HepG2 (cell line): ENCODE measurements around the gene VDAC1. TPM values are rescaled to one million over a fixed set of nuclear protein-coding genes. Genes with fewer than 3 reads are reported as not detected.

ENCODE experiments used
- BRCA1 ChIP-seq: sonication (generic); formaldehyde crosslinking; IDR thresholded peaks from 2 replicates; pipeline ENCODE4 v1.4.0; 2020; ENCODE audit warnings: missing genetic modification reagents
- CTCF ChIP-seq: sonication (generic); formaldehyde crosslinking; IDR thresholded peaks from 2 replicates; pipeline ENCODE4 v1.5.0; 2020; ENCODE audit warnings: mild to moderate bottlenecking, missing genetic modification reagents, moderate library complexity
- HOXA9 ChIP-seq: sonication (generic); formaldehyde crosslinking; IDR thresholded peaks from 2 replicates; pipeline ENCODE4 v1.8.1; 2022; ENCODE audit warnings: missing genetic modification reagents, mild to moderate bottlenecking, moderate library complexity, borderline replicate concordance
- KDM3A ChIP-seq: IDR thresholded peaks from 2 replicates; pipeline ENCODE4 v1.6.1; 2018; ENCODE audit warnings: low read depth, missing compliant biosample characterization
- MED13 ChIP-seq: sonication (generic); formaldehyde crosslinking; IDR thresholded peaks from 2 replicates; pipeline ENCODE4 v1.5.0; 2020; ENCODE audit warnings: missing genetic modification reagents
- PHF5A ChIP-seq: IDR thresholded peaks from one replicate; pipeline ENCODE4 v1.6.1; 2018; ENCODE audit warnings: low read depth, missing genetic modification reagents; ENCODE audit not compliant: unreplicated experiment
- SAFB2 ChIP-seq: sonication (generic); formaldehyde crosslinking; IDR thresholded peaks from 2 replicates; pipeline ENCODE4 v1.5.1; 2020; ENCODE audit warnings: missing genetic modification reagents, low read depth, mild to moderate bottlenecking, borderline replicate concordance
- ZMYM4 ChIP-seq: sonication (generic); formaldehyde crosslinking; IDR thresholded peaks from 2 replicates; pipeline ENCODE4 v1.8.1; 2023; ENCODE audit warnings: mild to moderate bottlenecking, missing genetic modification reagents
- ZNF264 ChIP-seq: sonication (generic); formaldehyde crosslinking; IDR thresholded peaks from 2 replicates; pipeline ENCODE4 v1.4.0; 2020; ENCODE audit warnings: missing genetic modification reagents
- ZNF326 ChIP-seq: sonication (generic); formaldehyde crosslinking; IDR thresholded peaks from 2 replicates; pipeline ENCODE4 v1.4.0; 2020; ENCODE audit warnings: missing genetic modification reagents, borderline replicate concordance
- ZNF331 ChIP-seq: sonication (generic); formaldehyde crosslinking; IDR thresholded peaks from 2 replicates; pipeline ENCODE4 v1.4.0; 2020; ENCODE audit warnings: missing genetic modification reagents
- ZNF550 ChIP-seq: sonication (generic); formaldehyde crosslinking; IDR thresholded peaks from 2 replicates; pipeline ENCODE4 v1.4.0; 2020; ENCODE audit warnings: mild to moderate bottlenecking, missing genetic modification reagents, borderline replicate concordance
- ZNF576 ChIP-seq: sonication (generic); formaldehyde crosslinking; IDR thresholded peaks from 2 replicates; pipeline ENCODE4 v1.4.0; 2020; ENCODE audit warnings: mild to moderate bottlenecking, missing genetic modification reagents
- ZNF710 ChIP-seq: sonication (generic); formaldehyde crosslinking; IDR thresholded peaks from 2 replicates; pipeline ENCODE4 v1.5.0; 2020; ENCODE audit warnings: mild to moderate bottlenecking, missing genetic modification reagents, borderline replicate concordance
- ZNF773 ChIP-seq: sonication (generic); formaldehyde crosslinking; IDR thresholded peaks from 2 replicates; pipeline ENCODE4 v1.4.0; 2020; ENCODE audit warnings: missing genetic modification reagents, borderline replicate concordance
- ZNF780A ChIP-seq: sonication (generic); formaldehyde crosslinking; IDR thresholded peaks from 2 replicates; pipeline ENCODE4 v1.8.0; 2022; ENCODE audit warnings: mild to moderate bottlenecking, missing genetic modification reagents, moderate library complexity
- polyA plus RNA-seq, 8 experiments: library from polyadenylated mRNA; depleted of rRNA in 3 of 8; stranded (reverse) in 7 of 8; unstranded in 1 of 8; fragments of >200 nt; fragmentation: Illumina TruSeq in 4 of 8; extraction: Trizol in 4 of 8; gene quantifications; 2 replicates each; pipeline versions ENCODE4 v1.2.1 to v1.2.3, GENCODE V29; 2011 to 2016; ENCODE audit warnings: low read depth in 4 of 8, missing spikeins in 1 of 8, mixed read lengths in 1 of 8; ENCODE audit not compliant: insufficient read depth in 1 of 8
- total RNA-seq, 5 experiments: library from RNA; depleted of rRNA; stranded (reverse); fragments of >200 nt; fragmentation: Illumina TruSeq; extraction: Trizol; gene quantifications; 2 replicates each; pipeline ENCODE4 v1.2.3, GENCODE V29; 2016; ENCODE audit warnings: low read depth in 1 of 5
- TF ChIP-seq, protein P1 (sequence below): sonication (generic); formaldehyde crosslinking; conservative IDR thresholded peaks from 2 replicates; pipeline ENCODE4 v1.4.0; 2020; ENCODE audit warnings: missing genetic modification reagents
- TF ChIP-seq, protein P2 (sequence below): sonication (generic); formaldehyde crosslinking; IDR thresholded peaks from 2 replicates; pipeline ENCODE4 v1.4.0; 2020; ENCODE audit warnings: missing genetic modification reagents
- TF ChIP-seq, protein P3 (sequence below): sonication (generic); formaldehyde crosslinking; IDR thresholded peaks from 2 replicates; pipeline ENCODE4 v1.4.0; 2020; ENCODE audit warnings: mild to moderate bottlenecking, low read depth, missing genetic modification reagents

The VDAC1 gene
- total and polyA plus RNA-seq, 2 of the 13 experiments (the other 11 are each of a cell fraction or from before 2014, with no cell fraction given) = 112 to 380 TPM

- TF ChIP-seq CTCF (CRISPR knock-in tag) (peak; percentile 36; the same call in 1 of the 2 replicates), ZNF773 (CRISPR knock-in tag) (peak; percentile 75; the same call in 1 of the 2 replicates), ZNF264 (no peak; the same call in 1 of the 2 replicates), ZNF326 (CRISPR knock-in tag) (no peak), MED13 (CRISPR knock-in tag) (no peak), KDM3A (CRISPR knock-in tag) (no peak; the same call in 1 of the 2 replicates), ZNF576 (no peak), ZNF780A (CRISPR knock-in tag) (no peak), BRCA1 (CRISPR knock-in tag) (no peak), ZNF331 (CRISPR knock-in tag) (peak; percentile 83; the same call in 1 of the 2 replicates), SAFB2 (no peak; the same call in 1 of the 2 replicates), HOXA9 (no peak), ZNF550 (CRISPR knock-in tag) (peak; percentile 53; the same call in 1 of the 2 replicates), ZNF710 (CRISPR knock-in tag) (peak; percentile 75; the same call in 1 of the 2 replicates), ZMYM4 (CRISPR knock-in tag) (peak; percentile 81), PHF5A (CRISPR knock-in tag) (peak; percentile 32)
- TF ChIP-seq, protein P1, sequence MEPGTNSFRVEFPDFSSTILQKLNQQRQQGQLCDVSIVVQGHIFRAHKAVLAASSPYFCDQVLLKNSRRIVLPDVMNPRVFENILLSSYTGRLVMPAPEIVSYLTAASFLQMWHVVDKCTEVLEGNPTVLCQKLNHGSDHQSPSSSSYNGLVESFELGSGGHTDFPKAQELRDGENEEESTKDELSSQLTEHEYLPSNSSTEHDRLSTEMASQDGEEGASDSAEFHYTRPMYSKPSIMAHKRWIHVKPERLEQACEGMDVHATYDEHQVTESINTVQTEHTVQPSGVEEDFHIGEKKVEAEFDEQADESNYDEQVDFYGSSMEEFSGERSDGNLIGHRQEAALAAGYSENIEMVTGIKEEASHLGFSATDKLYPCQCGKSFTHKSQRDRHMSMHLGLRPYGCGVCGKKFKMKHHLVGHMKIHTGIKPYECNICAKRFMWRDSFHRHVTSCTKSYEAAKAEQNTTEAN (CRISPR knock-in tag) = no peak
- TF ChIP-seq, protein P2, sequence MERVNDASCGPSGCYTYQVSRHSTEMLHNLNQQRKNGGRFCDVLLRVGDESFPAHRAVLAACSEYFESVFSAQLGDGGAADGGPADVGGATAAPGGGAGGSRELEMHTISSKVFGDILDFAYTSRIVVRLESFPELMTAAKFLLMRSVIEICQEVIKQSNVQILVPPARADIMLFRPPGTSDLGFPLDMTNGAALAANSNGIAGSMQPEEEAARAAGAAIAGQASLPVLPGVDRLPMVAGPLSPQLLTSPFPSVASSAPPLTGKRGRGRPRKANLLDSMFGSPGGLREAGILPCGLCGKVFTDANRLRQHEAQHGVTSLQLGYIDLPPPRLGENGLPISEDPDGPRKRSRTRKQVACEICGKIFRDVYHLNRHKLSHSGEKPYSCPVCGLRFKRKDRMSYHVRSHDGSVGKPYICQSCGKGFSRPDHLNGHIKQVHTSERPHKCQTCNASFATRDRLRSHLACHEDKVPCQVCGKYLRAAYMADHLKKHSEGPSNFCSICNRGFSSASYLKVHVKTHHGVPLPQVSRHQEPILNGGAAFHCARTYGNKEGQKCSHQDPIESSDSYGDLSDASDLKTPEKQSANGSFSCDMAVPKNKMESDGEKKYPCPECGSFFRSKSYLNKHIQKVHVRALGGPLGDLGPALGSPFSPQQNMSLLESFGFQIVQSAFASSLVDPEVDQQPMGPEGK (CRISPR knock-in tag) = peak; percentile 27; the same call in 1 of the 2 replicates
- TF ChIP-seq, protein P3, sequence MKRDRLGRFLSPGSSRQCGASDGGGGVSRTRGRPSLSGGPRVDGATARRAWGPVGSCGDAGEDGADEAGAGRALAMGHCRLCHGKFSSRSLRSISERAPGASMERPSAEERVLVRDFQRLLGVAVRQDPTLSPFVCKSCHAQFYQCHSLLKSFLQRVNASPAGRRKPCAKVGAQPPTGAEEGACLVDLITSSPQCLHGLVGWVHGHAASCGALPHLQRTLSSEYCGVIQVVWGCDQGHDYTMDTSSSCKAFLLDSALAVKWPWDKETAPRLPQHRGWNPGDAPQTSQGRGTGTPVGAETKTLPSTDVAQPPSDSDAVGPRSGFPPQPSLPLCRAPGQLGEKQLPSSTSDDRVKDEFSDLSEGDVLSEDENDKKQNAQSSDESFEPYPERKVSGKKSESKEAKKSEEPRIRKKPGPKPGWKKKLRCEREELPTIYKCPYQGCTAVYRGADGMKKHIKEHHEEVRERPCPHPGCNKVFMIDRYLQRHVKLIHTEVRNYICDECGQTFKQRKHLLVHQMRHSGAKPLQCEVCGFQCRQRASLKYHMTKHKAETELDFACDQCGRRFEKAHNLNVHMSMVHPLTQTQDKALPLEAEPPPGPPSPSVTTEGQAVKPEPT (CRISPR knock-in tag) = 0 out of 2 replicates have a peak, but pooled peaks have one; percentile 60
Measured at GRCh38 chr5:133968204-133968980, 36.4 kb downstream of the VDAC1 start, which contains the start of gene C5orf15 (continued).
